Tibial nerve (tissue), 4 donors: Measurements from ENCODE around the gene TSHZ2.

ENCODE experiments used
- EP300 ChIP-seq, 2 donors: sonication (generic); formaldehyde crosslinking; IDR thresholded peaks; one replicate each; pipeline ENCODE4 v1.6.1; 2017; ENCODE audit warnings: antibody characterized with exemption in 2 of 2, mild to moderate bottlenecking in 1 of 2
- TF ChIP-seq, protein P1 (sequence below), 5 experiments: fragments of 200-600 bp in 3 of 5; fragments of 450-650 bp in 2 of 5; sonication (generic) in 3 of 5; IDR thresholded peaks; one replicate each; pipeline ENCODE4 v1.5.1; 2016 to 2019; ENCODE audit warnings: antibody characterized with exemption in 5 of 5, mild to moderate bottlenecking in 3 of 5, moderate library complexity in 2 of 5

GRCh38 chr20:53364646-53365045, 392.5 kb downstream of the TSHZ2 start:
- TF ChIP-seq EP300 (IDR thresholded peaks at IDR 0.05): no peak
- TF ChIP-seq, protein P1, sequence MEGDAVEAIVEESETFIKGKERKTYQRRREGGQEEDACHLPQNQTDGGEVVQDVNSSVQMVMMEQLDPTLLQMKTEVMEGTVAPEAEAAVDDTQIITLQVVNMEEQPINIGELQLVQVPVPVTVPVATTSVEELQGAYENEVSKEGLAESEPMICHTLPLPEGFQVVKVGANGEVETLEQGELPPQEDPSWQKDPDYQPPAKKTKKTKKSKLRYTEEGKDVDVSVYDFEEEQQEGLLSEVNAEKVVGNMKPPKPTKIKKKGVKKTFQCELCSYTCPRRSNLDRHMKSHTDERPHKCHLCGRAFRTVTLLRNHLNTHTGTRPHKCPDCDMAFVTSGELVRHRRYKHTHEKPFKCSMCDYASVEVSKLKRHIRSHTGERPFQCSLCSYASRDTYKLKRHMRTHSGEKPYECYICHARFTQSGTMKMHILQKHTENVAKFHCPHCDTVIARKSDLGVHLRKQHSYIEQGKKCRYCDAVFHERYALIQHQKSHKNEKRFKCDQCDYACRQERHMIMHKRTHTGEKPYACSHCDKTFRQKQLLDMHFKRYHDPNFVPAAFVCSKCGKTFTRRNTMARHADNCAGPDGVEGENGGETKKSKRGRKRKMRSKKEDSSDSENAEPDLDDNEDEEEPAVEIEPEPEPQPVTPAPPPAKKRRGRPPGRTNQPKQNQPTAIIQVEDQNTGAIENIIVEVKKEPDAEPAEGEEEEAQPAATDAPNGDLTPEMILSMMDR (IDR thresholded peaks at IDR 0.05): no peak
